ENCODE results near the gene MYO15B.

Gene MYO15B

GRCh38 chr17:75642784-75643642 is 55.4 kb downstream of the MYO15B start:
- no peak overlapping the region for H3K4me3 ChIP-seq (ENCODE audit: low read depth, low read length)
- TF ChIP-seq CTCF (IDR thresholded peaks at IDR 0.05; ENCODE audit: low read depth, low read length) = no peak

GRCh38 chr17:75643643-75644017 is 56.0 kb downstream of the MYO15B start:
- H3K4me3 ChIP-seq (ENCODE audit: low read depth, low read length) = no peak overlapping the region
- TF ChIP-seq CTCF (IDR thresholded peaks at IDR 0.05; ENCODE audit: low read depth, low read length) = no peak

GRCh38 chr17:75645501-75645888 is 57.9 kb downstream of the MYO15B start:
- no peak for TF ChIP-seq CTCF (IDR thresholded peaks at IDR 0.05; ENCODE audit: low read depth, low read length)
- no peak overlapping the region for H3K4me3 ChIP-seq (ENCODE audit: low read depth, low read length)

- no peak for TF ChIP-seq CTCF (IDR thresholded peaks at IDR 0.05; ENCODE audit: low read depth, low read length)
- no peak overlapping the region for H3K4me3 ChIP-seq (ENCODE audit: low read depth, low read length)
These were observed 58.5 kb downstream of the MYO15B start for GRCh38 chr17:75645889-75646637.

- no peak for TF ChIP-seq CTCF (IDR thresholded peaks at IDR 0.05; ENCODE audit: low read depth, low read length)
- no peak overlapping the region for H3K4me3 ChIP-seq (ENCODE audit: low read depth, low read length)
These were observed 59.0 kb downstream of the MYO15B start for GRCh38 chr17:75646638-75646992.

GRCh38 chr17:75647061-75647460 is 59.5 kb downstream of the MYO15B start:
- no peak overlapping the region for H3K4me3 ChIP-seq (ENCODE audit: low read depth, low read length)
- TF ChIP-seq CTCF (IDR thresholded peaks at IDR 0.05; ENCODE audit: low read depth, low read length) = no peak

- no peak for TF ChIP-seq CTCF (IDR thresholded peaks at IDR 0.05; ENCODE audit: low read depth, low read length)
- no peak overlapping the region for H3K4me3 ChIP-seq (ENCODE audit: low read depth, low read length)
These were observed 60.3 kb downstream of the MYO15B start for GRCh38 chr17:75647921-75648320.

Measured in WI38 (cell line).